Tibial artery (tissue), 4 donors: ENCODE data around the gene RERE.

Source experiments
- DNase-seq, 2 donors: peaks; one replicate each; pipeline ENCODE4 v3.0.0-alpha.2; 2019
- H3K27ac ChIP-seq, 2 donors: fragments of 200-600 bp; sonication (generic) in 1 of 2; 1 replicate in 1 of 2; 2 replicates in 1 of 2; pipeline ENCODE4 v1.5.1; 2018 to 2019; ENCODE audit warnings: mild to moderate bottlenecking in 1 of 2
- H3K27me3 ChIP-seq, 2 donors: fragments of 200-600 bp; sonication (generic) in 1 of 2; one replicate each; pipeline versions ENCODE4 v1.5.1 to v1.6.0; 2016 to 2019
- H3K36me3 ChIP-seq, 3 donors: fragments of 200-600 bp; sonication (generic) in 2 of 3; one replicate each; pipeline ENCODE4 v1.5.1; 2016 to 2019; ENCODE audit warnings: mild to moderate bottlenecking in 2 of 3
- H3K4me1 ChIP-seq, 4 donors: fragments of 200-600 bp; sonication (generic) in 2 of 4; 1 replicate in 3 of 4; 2 replicates in 1 of 4; pipeline ENCODE4 v1.5.1; 2016 to 2019
- H3K4me3 ChIP-seq, 2 donors: fragments of 200-600 bp; sonication (generic) in 1 of 2; 1 replicate in 1 of 2; 2 replicates in 1 of 2; pipeline ENCODE4 v1.5.1; 2018 to 2019; ENCODE audit warnings: mild to moderate bottlenecking in 2 of 2
- H3K9me3 ChIP-seq, 3 donors: fragments of 200-600 bp; sonication (generic) in 1 of 3; one replicate each; pipeline ENCODE4 v1.5.1; 2016 to 2019
- CTCF ChIP-seq, 2 experiments: fragments of 200-600 bp in 1 of 2; fragments of 450-650 bp in 1 of 2; IDR thresholded peaks; one replicate each; pipeline ENCODE4 v1.5.1; 2017 to 2019; ENCODE audit warnings: antibody characterized with exemption in 2 of 2, mild to moderate bottlenecking in 1 of 2, moderate library complexity in 1 of 2
- intact Hi-C: fragments of 100-400 bp; cut with DNase I; formaldehyde crosslinking; loops from one replicate; pipeline ENCODE4 v1.15.0; 2023; ENCODE audit warnings: low total_unique reads

Gene RERE

DNA sequence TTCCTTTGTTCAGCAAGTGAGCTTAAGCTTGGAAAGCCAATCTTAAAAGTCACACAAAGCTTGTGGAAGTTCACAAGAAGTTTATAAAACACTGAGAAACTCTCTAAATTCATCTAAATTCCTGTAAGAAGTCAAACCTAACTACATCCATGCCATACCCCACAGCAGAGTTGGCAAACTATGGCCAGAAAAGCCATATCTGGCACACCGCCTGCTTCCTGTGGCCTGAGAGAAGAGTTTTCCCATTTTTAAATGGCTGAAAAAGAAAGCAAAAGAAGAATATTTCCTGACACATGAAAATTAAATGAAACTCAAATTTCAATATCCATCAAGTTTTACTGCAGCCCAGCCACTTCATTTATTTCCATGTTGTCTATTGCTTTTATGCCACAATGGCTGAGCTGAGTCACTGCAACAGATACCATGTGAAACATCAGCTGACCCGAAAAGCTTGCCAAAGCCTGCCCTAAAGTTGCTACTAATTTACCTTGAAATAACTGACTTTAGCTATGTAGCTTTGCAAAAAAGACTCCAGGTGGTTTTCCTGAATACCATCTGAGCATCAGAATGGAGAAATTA, 262.4 kb downstream of the RERE start:
- Histone ChIP-seq H3K4me3 (no peak overlapping the region), H3K36me3 (no peaks in the 10 kb centered on the region), H3K27ac (no peak overlapping the region), H3K4me1 (peaks cover 0 to 11% (median 3%) of the 10 kb centered on the region in 4 donors), H3K9me3 (no peaks in the 10 kb centered on the region), H3K27me3 (no peaks in the 10 kb centered on the region)
- intact Hi-C loops, result no loop called here
- no peak for TF ChIP-seq CTCF (IDR thresholded peaks at IDR 0.05)
- DNase-seq, result peak in 1 of 2 donors; percentile 38

- no peak for DNase-seq
- Histone ChIP-seq H3K4me3 (no peak overlapping the region), H3K4me1 (peaks cover 0 to 11% (median 4%) of the 10 kb centered on the region in 4 donors), H3K27me3 (no peaks in the 10 kb centered on the region), H3K27ac (no peak overlapping the region), H3K36me3 (no peaks in the 10 kb centered on the region), H3K9me3 (no peaks in the 10 kb centered on the region)
- no peak for TF ChIP-seq CTCF (IDR thresholded peaks at IDR 0.05)
- intact Hi-C loops, result no loop called here
These were observed 264.5 kb downstream of the RERE start for GRCh38 chr1:8552820-8553397.

- intact Hi-C loops, result no loop called here
- peaks cover 0 to 10% (median 3%) of the 10 kb centered on the region in 4 donors for H3K4me1 ChIP-seq
- TF ChIP-seq CTCF (IDR thresholded peaks at IDR 0.05), result no peak
- H3K4me3 ChIP-seq, result no peak overlapping the region
- no peak for DNase-seq
- no peak overlapping the region for H3K27ac ChIP-seq
- H3K9me3 ChIP-seq, result no peaks in the 10 kb centered on the region
- H3K36me3 ChIP-seq, result no peaks in the 10 kb centered on the region
- H3K27me3 ChIP-seq, result no peaks in the 10 kb centered on the region
These were observed 265.6 kb downstream of the RERE start for GRCh38 chr1:8551613-8552489.

DNA sequence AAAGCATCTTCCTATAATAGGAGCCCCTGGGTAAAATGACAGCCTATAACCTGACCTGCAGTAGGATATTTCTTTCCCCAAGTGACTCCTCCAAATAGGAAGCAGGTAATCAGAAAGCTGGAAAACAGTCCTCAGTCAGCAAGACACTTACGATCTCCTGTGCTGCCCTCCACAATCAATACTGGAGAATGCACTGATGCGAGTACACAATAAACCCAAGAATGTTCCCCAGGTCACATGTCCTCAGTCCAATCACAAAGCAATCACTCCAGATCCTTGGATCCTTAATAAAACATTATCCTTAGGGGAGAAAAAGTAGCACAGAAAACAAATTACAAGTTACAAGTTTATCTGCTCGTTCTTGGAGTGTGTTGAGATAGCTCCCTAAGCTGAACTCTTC, 266.4 kb downstream of the RERE start:
- Histone ChIP-seq H3K27ac (no peak overlapping the region), H3K27me3 (no peaks in the 10 kb centered on the region), H3K9me3 (no peaks in the 10 kb centered on the region), H3K4me3 (no peak overlapping the region), H3K36me3 (no peaks in the 10 kb centered on the region), H3K4me1 (peaks cover 0 to 10% (median 3%) of the 10 kb centered on the region in 4 donors)
- DNase-seq, result no peak
- TF ChIP-seq CTCF (IDR thresholded peaks at IDR 0.05), result no peak
- intact Hi-C loops, result no loop called here

DNA sequence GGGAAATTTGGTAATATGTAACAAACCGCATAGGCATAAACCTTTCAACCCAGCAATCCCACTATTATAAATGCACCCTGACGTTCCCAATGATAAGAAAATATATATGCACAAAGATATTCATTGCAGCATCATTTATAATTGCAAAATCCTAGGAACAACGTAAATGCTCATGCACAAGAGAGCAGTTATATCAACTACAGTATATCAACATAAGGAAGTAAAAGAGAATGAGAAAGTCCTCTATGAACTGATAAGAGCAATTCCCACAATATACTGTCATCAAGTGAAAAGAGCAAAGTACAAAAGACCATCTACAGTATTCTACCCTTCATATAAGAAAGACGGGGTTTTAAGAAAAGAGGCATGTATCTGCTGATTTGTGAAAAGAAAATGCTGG, 269.6 kb downstream of the RERE start:
- no peak overlapping the region for H3K27ac ChIP-seq
- no peak overlapping the region for H3K4me3 ChIP-seq
- no peaks in the 10 kb centered on the region for H3K9me3 ChIP-seq
- intact Hi-C loops, result no loop called here
- no peaks in the 10 kb centered on the region for H3K27me3 ChIP-seq
- H3K4me1 ChIP-seq, result peaks cover 0 to 3% (median 0%) of the 10 kb centered on the region in 4 donors
- no peak for TF ChIP-seq CTCF (IDR thresholded peaks at IDR 0.05)
- H3K36me3 ChIP-seq, result peaks cover 0 to 3% (median 0%) of the 10 kb centered on the region in 3 donors
- DNase-seq, result no peak
